ENCODE data around the gene CDKN3. TPM values are rescaled to one million over a fixed set of nuclear protein-coding genes. Genes with fewer than 3 reads are reported as not detected.

CDKN3 gene
- total RNA-seq, 1 donor from 2014 or later: 152 TPM

GRCh38 chr14:54353266-54353665 lies 43.5 kb upstream of the CDKN3 start:
- no peak overlapping the region for H3K4me3 ChIP-seq
- TF ChIP-seq EZH2phosphoT487 (IDR thresholded peaks at IDR 0.05) (no peak), CTCF (IDR thresholded peaks at IDR 0.05) (no peak), EZH2 (IDR thresholded peaks at IDR 0.05) (no peak)

DNA sequence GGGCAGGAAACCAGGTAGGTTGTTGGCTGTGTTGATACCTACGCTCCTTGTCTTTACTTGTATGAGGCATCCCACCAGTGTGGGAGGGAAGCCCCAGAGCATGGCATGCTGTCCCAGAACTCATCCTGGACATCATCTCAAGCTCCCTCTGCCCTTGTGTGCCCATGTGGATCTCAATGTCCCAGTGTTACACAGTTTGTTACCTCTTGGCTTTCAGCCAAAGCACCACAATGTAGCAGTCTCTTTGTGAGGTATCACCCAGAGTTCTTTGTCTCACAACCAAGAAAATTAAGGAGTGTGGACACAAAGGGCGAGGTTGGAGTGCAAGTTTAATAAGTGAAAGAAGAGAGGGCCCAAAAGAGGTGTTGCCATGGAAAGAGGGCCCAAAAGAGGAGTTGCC lies 43.1 kb upstream of the CDKN3 start:
- H3K27ac Mint-ChIP-seq: no peak overlapping the region
- no peak overlapping the region for H3K9ac ChIP-seq
- no peak overlapping the region for H3K4me2 ChIP-seq
- no peak overlapping the region for H3K27ac ChIP-seq
- no peak overlapping the region for H3K4me3 ChIP-seq
- H3K4me1 Mint-ChIP-seq: peaks cover 16% of the 10 kb centered on the region
- H3K36me3 ChIP-seq: peaks cover 5% of the 10 kb centered on the region
- peaks cover 9% of the 10 kb centered on the region for H3K27me3 Mint-ChIP-seq (ENCODE audit: insufficient read depth, low read depth)
- H3K4me3 Mint-ChIP-seq: no peak overlapping the region
- peaks cover 2% of the 10 kb centered on the region for H3K27me3 ChIP-seq
- no peaks in the 10 kb centered on the region for H4K20me1 ChIP-seq (ENCODE audit: low read depth)
- peaks cover 7% of the 10 kb centered on the region for H3F3A ChIP-seq (ENCODE audit: low read depth)
- H2AFZ ChIP-seq (replicated peaks): peak overlapping the region; percentile 93
- H3K9me3 ChIP-seq (ENCODE audit: low read depth): no peaks in the 10 kb centered on the region
- TF ChIP-seq CTCF (IDR thresholded peaks at IDR 0.05): no peak
- TF ChIP-seq EZH2 (IDR thresholded peaks at IDR 0.05): no peak
- no peak for TF ChIP-seq EZH2phosphoT487 (IDR thresholded peaks at IDR 0.05)
- no peak for DNase-seq (ENCODE audit: low spot score)
- H3K9me3 Mint-ChIP-seq: peaks cover 15% of the 10 kb centered on the region
- no peaks in the 10 kb centered on the region for H3K79me2 ChIP-seq (ENCODE audit: low read depth)
- no peaks in the 10 kb centered on the region for H3K36me3 Mint-ChIP-seq
- peaks cover 20% of the 10 kb centered on the region for H3K4me1 ChIP-seq

More at GRCh38 chr14:54353266-54353665, 43.5 kb upstream of the CDKN3 start:
- Mint-ChIP-seq H3K9me3 (peaks cover 15% of the 10 kb centered on the region), H3K4me1 (peaks cover 18% of the 10 kb centered on the region), H3K27ac (no peak overlapping the region), H3K4me3 (no peak overlapping the region), H3K27me3 (ENCODE audit: insufficient read depth, low read depth) (peaks cover 9% of the 10 kb centered on the region), H3K36me3 (no peaks in the 10 kb centered on the region)
- Histone ChIP-seq H3K4me2 (no peak overlapping the region), H3K79me2 (ENCODE audit: low read depth) (no peaks in the 10 kb centered on the region), H3F3A (ENCODE audit: low read depth) (peaks cover 10% of the 10 kb centered on the region), H2AFZ (replicated peaks) (peak overlapping the region; percentile 93), H3K27me3 (no peaks in the 10 kb centered on the region), H3K9ac (no peak overlapping the region), H3K36me3 (peaks cover 5% of the 10 kb centered on the region), H4K20me1 (ENCODE audit: low read depth) (no peaks in the 10 kb centered on the region), H3K9me3 (ENCODE audit: low read depth) (no peaks in the 10 kb centered on the region), H3K27ac (no peak overlapping the region), H3K4me1 (peaks cover 20% of the 10 kb centered on the region)
- no peak for DNase-seq (ENCODE audit: low spot score)

DNA sequence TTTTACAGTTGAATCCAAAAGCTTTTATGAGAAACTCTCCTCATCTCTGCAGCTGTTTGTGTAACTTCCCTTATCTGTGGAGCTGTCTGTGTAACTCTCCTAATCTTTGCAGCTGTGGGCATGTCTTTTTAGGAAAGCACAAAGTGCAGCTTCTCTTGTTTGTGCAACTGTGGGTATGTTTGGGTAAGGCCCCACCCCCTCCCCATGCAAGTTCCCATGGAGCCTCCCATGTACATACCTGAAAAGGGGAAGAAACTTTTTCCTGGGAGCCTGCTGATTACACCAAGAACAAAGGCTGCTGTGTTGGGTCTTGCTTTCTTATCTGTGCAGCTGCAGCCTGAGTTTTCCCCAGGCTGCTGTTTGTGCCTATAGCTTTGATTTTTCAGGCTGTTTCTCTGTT lies 42.7 kb upstream of the CDKN3 start:
- peak overlapping the region; percentile 93 for H2AFZ ChIP-seq (replicated peaks)
- no peak for TF ChIP-seq CTCF (IDR thresholded peaks at IDR 0.05)
- TF ChIP-seq EZH2 (IDR thresholded peaks at IDR 0.05): no peak
- no peak for TF ChIP-seq EZH2phosphoT487 (IDR thresholded peaks at IDR 0.05)
- no peak overlapping the region for H3K4me3 ChIP-seq
- Mint-ChIP-seq H3K36me3 (no peaks in the 10 kb centered on the region), H3K4me1 (peaks cover 15% of the 10 kb centered on the region), H3K27me3 (ENCODE audit: insufficient read depth, low read depth) (peaks cover 9% of the 10 kb centered on the region), H3K9me3 (peaks cover 15% of the 10 kb centered on the region), H3K27ac (peak overlapping the region; percentile 78), H3K4me3 (no peak overlapping the region)
- H3K4me1 ChIP-seq: peaks cover 20% of the 10 kb centered on the region
- no peaks in the 10 kb centered on the region for H3K79me2 ChIP-seq (ENCODE audit: low read depth)
- peaks cover 5% of the 10 kb centered on the region for H3K36me3 ChIP-seq
- peaks cover 7% of the 10 kb centered on the region for H3F3A ChIP-seq (ENCODE audit: low read depth)
- DNase-seq (ENCODE audit: low spot score): no peak
- no peak overlapping the region for H3K9ac ChIP-seq
- H3K27me3 ChIP-seq: peaks cover 6% of the 10 kb centered on the region
- H4K20me1 ChIP-seq (ENCODE audit: low read depth): no peaks in the 10 kb centered on the region
- H3K27ac ChIP-seq: peak overlapping the region; percentile 34
- peak overlapping the region; percentile 14 for H3K4me2 ChIP-seq
- no peaks in the 10 kb centered on the region for H3K9me3 ChIP-seq (ENCODE audit: low read depth)
